Retinal pigment epithelial cell (primary cell): ENCODE results near the gene ZNF823.
"Not testable (repeated sequence)": the region's sequence is repeated elsewhere in the genome, so short reads cannot be mapped to it uniquely, and the experiment has no call there.

Experiments
- DNase-seq: peaks from one replicate; pipeline ENCODE4 v3.0.0-alpha.2; 2010; ENCODE audit warnings: low read depth
- H3K4me3 ChIP-seq: 2 replicates; pipeline ENCODE4 v1.5.1; 2011; ENCODE audit warnings: mild to moderate bottlenecking, low read length, control low read depth, moderate library complexity
- TF ChIP-seq, protein P1 (sequence below): conservative IDR thresholded peaks from 2 replicates; pipeline ENCODE4 v1.5.1; 2011; ENCODE audit warnings: low read depth, low read length, control low read depth, inconsistent platforms

The ZNF823 gene

DNA sequence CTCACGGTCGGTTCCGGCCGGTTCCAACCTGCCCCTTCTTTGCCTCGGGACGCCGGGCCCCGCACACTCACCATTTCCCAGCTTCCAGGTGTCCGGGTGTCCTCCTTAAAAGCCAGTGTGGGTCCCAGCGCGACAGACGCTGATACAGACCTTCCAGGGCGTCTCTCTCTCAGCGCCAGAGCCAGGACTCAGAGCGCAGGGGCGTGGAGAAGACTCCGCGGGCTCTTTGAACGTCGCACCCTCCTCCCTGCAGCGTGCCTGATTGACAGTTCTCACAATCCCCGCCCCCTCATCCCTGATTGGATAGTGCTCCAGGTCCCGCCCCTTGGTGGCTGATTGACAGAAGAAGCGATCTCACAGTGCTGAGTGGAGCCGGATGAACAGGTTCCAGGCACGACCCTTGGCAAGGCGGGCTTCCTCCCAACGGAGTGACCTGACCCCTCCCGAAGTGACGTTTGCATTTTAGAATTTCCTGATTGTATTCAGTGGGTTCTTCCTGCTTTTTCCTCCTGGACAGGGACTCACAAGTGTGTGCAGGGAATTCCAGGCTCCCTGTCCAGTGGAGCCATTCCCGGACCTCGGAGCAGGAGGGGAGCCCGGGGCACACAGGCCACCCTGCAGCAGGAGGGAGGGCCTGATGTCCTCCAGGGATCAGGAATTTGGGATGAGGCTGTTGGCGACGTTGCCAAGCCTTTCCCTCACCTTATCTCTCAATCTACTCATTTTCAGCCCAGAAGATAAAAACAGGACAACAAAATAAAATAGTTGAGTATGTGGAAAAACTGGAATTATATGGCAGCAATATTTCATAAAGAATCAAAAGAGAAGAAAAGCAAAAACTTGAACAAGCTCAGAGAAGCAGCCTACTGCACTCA is at the start of gene ZNF823:
ZNF823 (minus strand) TSS at position 201 of the 875 bp plus-strand sequence; CDS start at position 74, 127 bp downstream.
- TF ChIP-seq, protein P1, sequence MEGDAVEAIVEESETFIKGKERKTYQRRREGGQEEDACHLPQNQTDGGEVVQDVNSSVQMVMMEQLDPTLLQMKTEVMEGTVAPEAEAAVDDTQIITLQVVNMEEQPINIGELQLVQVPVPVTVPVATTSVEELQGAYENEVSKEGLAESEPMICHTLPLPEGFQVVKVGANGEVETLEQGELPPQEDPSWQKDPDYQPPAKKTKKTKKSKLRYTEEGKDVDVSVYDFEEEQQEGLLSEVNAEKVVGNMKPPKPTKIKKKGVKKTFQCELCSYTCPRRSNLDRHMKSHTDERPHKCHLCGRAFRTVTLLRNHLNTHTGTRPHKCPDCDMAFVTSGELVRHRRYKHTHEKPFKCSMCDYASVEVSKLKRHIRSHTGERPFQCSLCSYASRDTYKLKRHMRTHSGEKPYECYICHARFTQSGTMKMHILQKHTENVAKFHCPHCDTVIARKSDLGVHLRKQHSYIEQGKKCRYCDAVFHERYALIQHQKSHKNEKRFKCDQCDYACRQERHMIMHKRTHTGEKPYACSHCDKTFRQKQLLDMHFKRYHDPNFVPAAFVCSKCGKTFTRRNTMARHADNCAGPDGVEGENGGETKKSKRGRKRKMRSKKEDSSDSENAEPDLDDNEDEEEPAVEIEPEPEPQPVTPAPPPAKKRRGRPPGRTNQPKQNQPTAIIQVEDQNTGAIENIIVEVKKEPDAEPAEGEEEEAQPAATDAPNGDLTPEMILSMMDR, result no peak
- DNase-seq, result peak; percentile 92
- H3K4me3 ChIP-seq, result peak within 1 kb of the TSS; percentile 90

DNA sequence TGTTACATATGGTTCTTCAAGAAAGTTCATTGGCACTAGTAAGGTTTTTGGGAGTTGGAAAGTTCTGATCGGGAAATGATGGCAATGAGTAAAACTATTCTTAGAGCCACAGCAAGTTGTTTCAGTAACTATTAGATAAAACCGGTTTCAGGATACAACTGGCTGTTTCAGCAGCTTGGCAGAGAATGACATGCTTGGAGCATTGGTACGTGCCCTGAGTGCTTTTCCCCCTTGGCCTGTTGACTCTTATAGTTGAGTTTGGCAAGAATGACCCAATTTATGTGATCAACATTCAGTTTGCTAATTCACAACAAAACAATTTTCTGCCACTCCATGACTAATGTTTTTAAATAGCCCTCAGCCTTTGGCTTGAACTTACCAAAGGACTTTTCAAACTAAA is 48.8 kb upstream of the ZNF823 start:
- TF ChIP-seq, protein P1, result no peak
- H3K4me3 ChIP-seq, result no peak overlapping the region
- DNase-seq, result no peak

DNA sequence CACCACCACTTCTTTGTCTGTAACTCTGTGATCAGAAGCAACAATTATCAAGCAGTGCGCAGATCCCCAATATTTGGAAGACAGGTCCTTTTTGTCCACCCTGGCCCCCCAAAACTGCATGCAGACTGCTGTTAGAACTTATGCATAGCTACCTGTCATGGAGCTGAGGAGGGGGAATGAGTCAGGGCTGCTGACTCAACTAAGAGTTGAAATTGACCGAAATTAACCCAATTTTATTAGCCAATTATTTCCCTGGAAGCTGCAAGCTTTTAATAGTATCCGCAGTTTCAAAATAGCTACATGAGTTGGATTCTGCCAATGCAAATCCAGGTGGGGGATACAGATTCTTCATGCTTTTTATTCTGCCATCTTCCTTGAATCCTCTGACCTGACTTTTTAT is 45.6 kb upstream of the ZNF823 start:
- no peak for DNase-seq
- H3K4me3 ChIP-seq, result no peak overlapping the region
- TF ChIP-seq, protein P1, result no peak

DNA sequence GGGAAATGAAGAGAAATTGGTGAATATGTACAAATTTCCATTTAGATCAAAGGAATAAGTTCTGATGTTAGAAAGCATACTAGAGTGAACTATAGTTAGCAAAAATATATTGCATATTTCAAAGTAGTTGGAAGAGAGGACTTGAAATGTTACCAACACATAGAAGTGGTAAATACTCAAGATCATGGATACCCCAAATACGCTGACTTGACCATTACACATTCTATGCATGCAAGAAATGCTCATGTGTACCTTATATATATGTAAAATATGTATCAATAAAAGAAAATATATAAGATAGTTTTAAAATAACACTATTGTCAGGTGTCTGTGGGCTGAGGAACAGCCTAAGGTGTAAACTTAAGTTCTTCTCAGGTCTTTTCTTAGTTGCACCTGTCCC is 45.0 kb upstream of the ZNF823 start:
- no peak overlapping the region for H3K4me3 ChIP-seq
- TF ChIP-seq, protein P1, result no peak

DNA sequence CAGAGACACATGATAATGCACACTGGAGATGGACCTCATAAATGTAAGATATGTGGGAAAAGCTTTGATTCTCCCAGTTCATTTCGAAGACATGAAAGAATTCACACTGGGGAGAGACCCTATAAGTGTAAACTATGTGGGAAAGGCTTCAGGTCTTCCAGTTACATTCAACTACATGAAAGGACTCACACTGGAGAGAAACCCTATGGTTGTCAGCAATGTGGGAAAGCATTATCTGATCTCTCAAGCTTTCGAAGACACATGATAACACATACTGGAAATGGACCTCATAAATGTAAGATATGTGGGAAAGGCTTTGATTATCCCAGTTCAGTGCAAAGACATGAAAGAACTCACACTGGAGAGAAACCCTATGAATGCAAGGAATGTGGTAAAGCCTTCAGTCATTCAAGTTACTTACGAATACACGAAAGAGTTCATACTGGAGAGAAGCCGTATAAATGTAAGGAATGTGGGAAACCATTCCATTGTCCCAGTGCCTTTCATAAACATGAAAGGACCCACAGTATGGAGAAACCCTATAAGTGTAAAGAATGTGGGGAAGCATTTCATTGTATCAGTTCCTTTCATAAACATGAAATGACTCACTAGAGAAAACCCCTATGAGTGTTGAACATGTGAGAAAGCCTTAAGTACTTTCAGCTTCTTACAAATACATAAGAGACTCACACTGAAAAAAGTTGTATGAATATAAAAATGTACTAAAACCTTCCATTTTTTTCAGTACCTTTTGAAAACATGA is 42.7 kb upstream of the ZNF823 start:
- TF ChIP-seq, protein P1, result no peak
- DNase-seq, result no peak
- no peak overlapping the region for H3K4me3 ChIP-seq

More for the DNA sequence above, 45.0 kb upstream of the ZNF823 start:
- DNase-seq, result no peak

DNA sequence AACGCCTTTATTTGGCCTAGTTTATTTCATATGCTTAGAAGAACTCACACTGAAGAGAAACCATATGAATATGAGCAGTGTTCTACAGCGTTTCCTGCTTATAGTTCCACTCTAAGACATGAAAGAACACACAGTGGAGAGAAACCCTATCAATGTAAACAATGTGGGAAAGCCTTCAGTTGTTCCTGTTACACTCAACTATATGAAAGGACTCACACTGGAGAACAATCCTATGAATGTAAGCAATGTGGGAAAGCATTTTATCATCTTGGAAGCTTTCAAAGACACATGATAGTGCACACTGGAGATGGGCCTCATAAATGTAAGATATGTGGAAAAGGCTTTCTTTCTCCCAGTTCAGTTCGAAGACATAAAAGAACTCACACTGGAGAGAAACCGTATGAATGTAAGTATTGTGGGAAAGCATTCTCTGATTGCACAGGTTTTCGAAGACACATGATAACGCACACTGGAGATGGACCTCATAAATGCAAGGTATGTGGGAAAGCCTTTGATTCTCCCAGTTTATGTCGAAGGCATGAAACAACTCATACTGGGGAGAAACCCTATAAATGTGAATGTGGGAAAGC is 41.8 kb upstream of the ZNF823 start:
- DNase-seq, result no peak
- H3K4me3 ChIP-seq, result no peak overlapping the region
- TF ChIP-seq, protein P1, result no peak

DNA sequence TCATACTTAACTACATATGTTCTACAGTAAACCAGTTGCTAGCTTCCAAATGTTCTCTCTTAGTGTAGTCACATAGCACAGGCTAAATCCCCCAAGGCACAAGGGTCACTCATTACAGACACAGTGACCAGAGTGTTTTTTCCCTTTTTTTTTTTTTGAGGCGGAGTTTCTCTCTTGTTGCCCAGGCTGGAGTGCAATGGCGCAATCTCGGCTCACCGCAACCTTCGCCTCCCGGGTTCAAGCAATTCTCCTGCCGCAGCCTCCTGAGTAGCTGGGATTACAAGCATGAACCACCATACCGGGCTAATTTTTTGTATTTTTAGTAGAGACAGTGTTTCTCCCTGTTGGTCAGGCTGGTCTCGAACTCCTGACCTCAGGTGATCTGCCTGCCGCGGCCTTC is 37.9 kb upstream of the ZNF823 start:
- H3K4me3 ChIP-seq, DNase-seq: not testable (repeated sequence)
